ENCODE measurements around the gene REXO1. TPM values are rescaled to one million over a fixed set of nuclear protein-coding genes. Genes with fewer than 3 reads are reported as not detected.

Gene REXO1
- total and polyA plus RNA-seq, 9 of the 15 experiments (the other 6 are each of a cell fraction or from before 2014, with no cell fraction given), result 0.04 to 63.3 (median 15.8) TPM

GRCh38 chr19:1812426-1813191, 35.7 kb downstream of the REXO1 start (continued):
- TF ChIP-seq ZNF586 (CRISPR knock-in tag; conservative IDR thresholded peaks at IDR 0.05), result no peak
- TF ChIP-seq KAT2B (IDR thresholded peaks at IDR 0.05; ENCODE audit: low read depth, low read length), result no peak
- TF ChIP-seq ZNF609 (CRISPR knock-in tag; IDR thresholded peaks at IDR 0.05; ENCODE audit: borderline replicate concordance), result no peak
- no peak for TF ChIP-seq ZSCAN32 (CRISPR knock-in tag; IDR thresholded peaks at IDR 0.05)
- TF ChIP-seq CREM (IDR thresholded peaks at IDR 0.05; ENCODE audit: low read depth), result no peak
- no peak for TF ChIP-seq GATAD2B (IDR thresholded peaks at IDR 0.05; ENCODE audit: borderline replicate concordance)
- TF ChIP-seq PCBP2 (IDR thresholded peaks at IDR 0.05; ENCODE audit: low read depth, low read length, poor library complexity, severe bottlenecking), result no peak
- 0 out of 2 replicates have a peak, but pooled peaks have one; percentile 17 for TF ChIP-seq NCOA1 (IDR thresholded peaks at IDR 0.05; ENCODE audit: low read depth)
- 0 out of 2 replicates have a peak, but pooled peaks have one; percentile 27 for TF ChIP-seq RNF2 (IDR thresholded peaks at IDR 0.05)
- no peak for TF ChIP-seq WHSC1 (IDR thresholded peaks at IDR 0.05; ENCODE audit: low read length)
- no peak for TF ChIP-seq TCFL5 (CRISPR knock-in tag; conservative IDR thresholded peaks at IDR 0.05)
- TF ChIP-seq ARNT (IDR thresholded peaks at IDR 0.05), result no peak
- TF ChIP-seq SMC3 (conservative IDR thresholded peaks at IDR 0.05; ENCODE audit: insufficient read depth, low read depth, low read length), result peak; percentile 65
- peak; percentile 83 for TF ChIP-seq POLR2A (conservative IDR thresholded peaks at IDR 0.05)
- TF ChIP-seq SIX5 (IDR thresholded peaks at IDR 0.05; ENCODE audit: borderline replicate concordance in 1 of 2, insufficient read depth in 1 of 2, low read depth in 1 of 2, low read length in 2 of 2), result no peak
- TF ChIP-seq, protein P1, sequence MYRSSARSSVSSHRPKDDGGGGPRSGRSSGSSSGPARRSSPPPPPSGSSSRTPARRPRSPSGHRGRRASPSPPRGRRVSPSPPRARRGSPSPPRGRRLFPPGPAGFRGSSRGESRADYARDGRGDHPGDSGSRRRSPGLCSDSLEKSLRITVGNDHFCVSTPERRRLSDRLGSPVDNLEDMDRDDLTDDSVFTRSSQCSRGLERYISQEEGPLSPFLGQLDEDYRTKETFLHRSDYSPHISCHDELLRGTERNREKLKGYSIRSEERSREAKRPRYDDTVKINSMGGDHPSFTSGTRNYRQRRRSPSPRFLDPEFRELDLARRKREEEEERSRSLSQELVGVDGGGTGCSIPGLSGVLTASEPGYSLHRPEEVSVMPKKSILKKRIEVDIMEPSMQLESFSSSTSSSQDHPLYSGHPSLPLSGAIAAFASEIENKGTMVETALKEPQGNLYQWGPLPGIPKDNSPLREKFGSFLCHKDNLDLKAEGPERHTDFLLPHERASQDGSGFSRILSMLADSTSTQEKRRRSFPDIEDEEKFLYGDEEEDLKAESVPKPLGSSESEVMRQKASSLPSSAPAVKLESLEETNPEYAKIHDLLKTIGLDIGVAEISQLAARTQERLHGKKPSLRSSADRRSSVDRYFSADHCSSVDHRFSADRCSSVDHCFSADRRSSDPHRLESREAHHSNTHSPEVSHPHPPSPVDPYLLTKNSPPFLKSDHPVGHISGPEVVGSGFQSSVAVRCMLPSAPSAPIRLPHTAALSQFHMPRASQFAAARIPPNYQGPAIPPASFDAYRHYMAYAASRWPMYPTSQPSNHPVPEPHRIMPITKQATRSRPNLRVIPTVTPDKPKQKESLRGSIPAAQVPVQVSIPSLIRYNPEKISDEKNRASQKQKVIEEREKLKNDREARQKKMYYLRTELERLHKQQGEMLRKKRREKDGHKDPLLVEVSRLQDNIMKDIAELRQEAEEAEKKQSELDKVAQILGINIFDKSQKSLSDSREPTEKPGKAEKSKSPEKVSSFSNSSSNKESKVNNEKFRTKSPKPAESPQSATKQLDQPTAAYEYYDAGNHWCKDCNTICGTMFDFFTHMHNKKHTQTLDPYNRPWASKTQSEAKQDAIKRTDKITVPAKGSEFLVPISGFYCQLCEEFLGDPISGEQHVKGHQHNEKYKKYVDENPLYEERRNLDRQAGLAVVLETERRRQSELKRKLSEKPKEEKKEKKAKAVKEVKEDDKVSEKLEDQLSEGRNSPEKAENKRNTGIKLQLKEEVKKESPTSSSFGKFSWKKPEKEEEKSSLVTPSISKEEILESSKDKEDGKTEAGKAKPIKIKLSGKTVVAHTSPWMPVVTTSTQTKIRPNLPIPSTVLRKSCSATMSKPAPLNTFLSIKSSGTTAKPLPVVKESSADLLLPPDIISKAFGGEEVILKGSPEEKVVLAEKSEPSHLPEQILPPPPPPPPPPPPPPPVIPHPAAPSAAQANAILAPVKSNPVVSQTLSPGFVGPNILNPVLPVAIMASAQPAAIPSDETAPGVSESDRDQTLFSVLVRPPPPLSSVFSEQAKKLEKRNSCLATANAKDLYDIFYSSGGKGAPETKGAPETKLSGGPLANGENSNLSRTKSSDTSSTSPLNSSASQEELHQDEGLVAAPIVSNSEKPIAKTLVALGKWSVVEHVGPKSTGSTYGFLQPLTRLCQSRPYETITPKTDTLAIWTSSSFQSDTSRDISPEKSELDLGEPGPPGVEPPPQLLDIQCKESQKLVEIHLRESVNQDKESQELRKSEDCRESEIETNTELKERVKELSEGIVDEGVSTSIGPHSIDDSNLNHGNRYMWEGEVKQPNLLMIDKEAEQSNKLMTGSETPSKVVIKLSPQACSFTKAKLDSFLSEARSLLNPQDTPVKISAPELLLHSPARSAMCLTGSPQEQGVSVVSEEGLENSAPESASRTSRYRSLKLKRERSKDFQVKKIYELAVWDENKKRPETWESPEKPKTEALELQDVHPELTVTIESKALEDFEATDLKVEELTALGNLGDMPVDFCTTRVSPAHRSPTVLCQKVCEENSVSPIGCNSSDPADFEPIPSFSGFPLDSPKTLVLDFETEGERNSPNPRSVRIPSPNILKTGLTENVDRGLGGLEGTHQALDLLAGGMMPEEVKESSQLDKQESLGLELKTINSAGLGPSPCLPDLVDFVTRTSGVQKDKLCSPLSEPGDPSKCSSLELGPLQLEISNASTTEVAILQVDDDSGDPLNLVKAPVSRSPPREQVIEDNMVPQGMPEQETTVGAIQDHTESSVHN (IDR thresholded peaks at IDR 0.05; ENCODE audit: borderline replicate concordance in 1 of 2, low read depth in 1 of 2), result no peak

Measured in K562 (cell line).